ENCODE data around the gene CRKL. TPM values are rescaled to one million over a fixed set of nuclear protein-coding genes. Genes with fewer than 3 reads are reported as not detected.

Gene CRKL, protein sequence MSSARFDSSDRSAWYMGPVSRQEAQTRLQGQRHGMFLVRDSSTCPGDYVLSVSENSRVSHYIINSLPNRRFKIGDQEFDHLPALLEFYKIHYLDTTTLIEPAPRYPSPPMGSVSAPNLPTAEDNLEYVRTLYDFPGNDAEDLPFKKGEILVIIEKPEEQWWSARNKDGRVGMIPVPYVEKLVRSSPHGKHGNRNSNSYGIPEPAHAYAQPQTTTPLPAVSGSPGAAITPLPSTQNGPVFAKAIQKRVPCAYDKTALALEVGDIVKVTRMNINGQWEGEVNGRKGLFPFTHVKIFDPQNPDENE
- 52.4 and 64.4 TPM in 2 replicates for total RNA-seq

DNA sequence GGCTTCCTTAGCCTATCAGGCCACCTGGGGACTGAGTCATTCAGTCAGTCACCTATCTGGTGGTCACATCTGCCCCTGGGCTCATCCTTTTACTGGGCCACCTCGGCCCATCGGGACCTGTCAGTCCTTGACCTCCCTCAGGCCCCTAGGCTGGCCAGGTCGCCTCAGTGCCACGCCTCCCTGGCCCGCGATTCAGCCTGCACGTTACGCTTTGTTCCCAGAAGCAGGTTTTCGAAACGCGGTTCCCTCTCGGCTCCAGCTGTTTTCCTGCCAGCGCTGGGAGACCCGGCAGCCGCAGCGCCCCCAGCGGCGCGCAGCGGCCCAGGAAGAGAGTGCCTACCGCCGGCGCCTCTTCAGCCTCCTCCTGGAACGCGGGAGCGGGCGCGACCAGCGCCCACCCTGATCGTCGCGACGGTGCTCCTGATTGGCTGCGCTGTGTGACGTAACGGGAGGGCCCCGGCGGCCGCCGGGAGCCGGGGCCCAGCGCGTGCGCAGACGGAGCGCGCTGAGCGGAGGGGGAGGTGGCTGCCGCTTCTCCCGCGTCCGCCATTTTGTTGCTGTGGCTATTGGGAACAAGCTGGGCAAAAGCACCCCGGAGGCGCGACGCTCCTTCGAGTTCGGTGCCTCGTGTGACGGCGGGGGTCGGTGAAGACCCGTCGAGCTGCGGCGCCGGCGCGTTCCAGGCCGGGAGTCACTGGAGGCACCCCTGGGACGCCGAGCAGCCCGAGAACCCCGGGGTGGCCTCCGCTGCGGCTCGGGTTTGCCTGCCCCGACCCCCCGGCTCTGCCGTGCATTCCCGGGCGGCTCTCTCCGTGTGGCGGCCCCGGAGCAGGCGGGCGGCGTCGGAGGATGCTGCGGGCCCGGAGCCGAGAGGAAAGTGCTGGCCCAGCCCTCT, at the start of gene CRKL:
TSS of gene CRKL (plus strand) at position 492 of the 895 bp plus-strand sequence. CDS start 528 bp downstream, outside the sequence.

DNA sequence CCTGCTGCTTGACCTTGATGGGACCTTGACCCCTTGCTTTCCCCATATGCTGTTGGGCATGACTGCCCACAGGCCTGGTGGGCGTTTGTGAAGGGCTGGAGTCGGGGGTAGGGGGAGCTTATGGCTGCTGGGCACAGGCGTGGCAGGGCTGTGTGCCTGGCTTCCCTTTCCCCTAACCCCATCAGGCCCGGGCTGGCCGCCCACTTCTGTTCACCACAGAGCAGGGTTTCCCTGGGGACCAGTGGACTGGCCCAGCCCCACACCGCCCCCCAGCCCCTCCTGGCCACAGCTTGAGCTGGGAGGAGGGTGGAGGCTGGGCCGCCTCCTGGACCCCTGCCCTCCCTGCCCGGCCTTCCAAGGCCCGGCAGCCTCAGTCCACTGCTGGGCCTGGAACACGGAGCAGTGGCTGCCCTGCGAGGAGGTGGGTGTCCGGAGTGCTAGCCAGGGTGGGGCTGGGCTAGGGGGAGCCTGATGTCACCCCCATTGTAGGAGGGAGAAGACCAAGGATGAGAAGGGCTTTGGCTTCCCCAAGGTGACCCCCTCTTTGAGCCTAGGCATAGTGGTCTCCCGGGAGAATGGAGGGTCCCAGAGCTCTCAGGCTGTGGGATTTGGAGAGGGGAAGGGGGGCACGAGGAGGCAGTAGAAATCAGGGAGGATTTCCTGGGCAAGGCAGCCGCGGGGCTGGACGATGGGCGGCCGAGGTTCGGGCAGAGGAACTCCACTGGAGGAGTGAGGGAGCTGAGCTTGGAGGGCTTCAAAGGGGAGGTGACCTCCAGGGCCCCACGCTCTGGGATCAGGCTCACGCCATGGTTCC, 49.9 kb downstream of the CRKL start, which contains the start of gene AIFM3:
TSS of gene AIFM3 (plus strand) at position 373 of the 814 bp plus-strand sequence. CDS start 690 bp downstream, outside the sequence.

GRCh38 chr22:20981787-20982562, 64.8 kb downstream of the CRKL start, which contains the start of gene LZTR1:
Gene LZTR1, plus strand, starts transcription at chr22:20982297. Its CDS starts 75 bp downstream, at chr22:20982372.

GRCh38 chr22:21001601-21002325, 84.6 kb downstream of the CRKL start, which contains the start of gene THAP7:
Gene THAP7, minus strand, starts transcription at chr22:21002118. Its CDS starts 207 bp downstream, at chr22:21001911.

Other genes with a start within 250 kb of the CRKL start
- 1.3 TPM in 1 of 2 replicates, not detected in the other for gene SERPIND1, start 143.3 kb upstream of the CRKL start, total RNA-seq
- 16.6 and 33.4 TPM in 2 replicates for gene PI4KA, start 58.6 kb upstream of the CRKL start, total RNA-seq
- 6.2 and 7.1 TPM in 2 replicates for gene SNAP29, start 58.4 kb upstream of the CRKL start, total RNA-seq
- 0.56 and 0.58 TPM in 2 replicates for gene AIFM3, start 49.8 kb downstream of the CRKL start, total RNA-seq
- 44.3 and 54.7 TPM in 2 replicates for gene LZTR1, start 64.9 kb downstream of the CRKL start, total RNA-seq
- gene THAP7, start 84.7 kb downstream of the CRKL start, total RNA-seq, result 27.0 and 29.3 TPM in 2 replicates
- gene P2RX6, start 97.8 kb downstream of the CRKL start, total RNA-seq, result 2.7 and 9.3 TPM in 2 replicates
- gene SLC7A4, start 115.2 kb downstream of the CRKL start, total RNA-seq, result under 0.01 and 0.56 TPM in 2 replicates
- gene LRRC74B, start 128.5 kb downstream of the CRKL start, total RNA-seq, result not detected in 2 replicates

Measured in regular cardiac myocyte (primary cell).